T-helper 17 cell (primary cell): Measurements from ENCODE around the gene VIPAS39. TPM values are rescaled to one million over a fixed set of nuclear protein-coding genes. Genes with fewer than 3 reads are reported as not detected.
"Not testable (repeated sequence)": the region's sequence is repeated elsewhere in the genome, so short reads cannot be mapped to it uniquely, and the experiment has no call there.

Experiments
- ATAC-seq: fragments of 150-1000 bp; cut with Tn5 transposase; 2 replicates; pipeline ENCODE4 v1.10.0; 2021; ENCODE audit warnings: mild to moderate bottlenecking, moderate library complexity
- DNase-seq, 3 donors: peaks; one replicate each; pipeline versions ENCODE4 v3.0.0 to v3.0.0-alpha.2; 2020 to 2021
- H3K9me3 ChIP-seq: one replicate; pipeline ENCODE4 v1.7.0; 2013; ENCODE audit warnings: low read length, mild to moderate bottlenecking; ENCODE audit not compliant: control insufficient read depth, poor library complexity, severe bottlenecking
- H3K27ac Mint-ChIP-seq: one replicate; pipeline ENCODE4 v1.8.0; 2022; ENCODE audit warnings: mild to moderate bottlenecking, moderate library complexity, mixed read lengths
- H3K27me3 Mint-ChIP-seq: one replicate; pipeline ENCODE4 v1.8.0; 2022; ENCODE audit warnings: mixed read lengths
- H3K36me3 Mint-ChIP-seq: one replicate; pipeline ENCODE4 v1.8.0; 2022; ENCODE audit warnings: low read depth, mixed read lengths
- H3K4me1 Mint-ChIP-seq: one replicate; pipeline ENCODE4 v1.8.0; 2022; ENCODE audit warnings: mild to moderate bottlenecking, mixed read lengths
- H3K4me3 Mint-ChIP-seq: one replicate; pipeline ENCODE4 v1.8.0; 2022; ENCODE audit warnings: mild to moderate bottlenecking, moderate library complexity, mixed read lengths
- total RNA-seq, 4 donors: library from RNA in 2 of 4; stranded (reverse) in 2 of 4; gene quantifications; one replicate each; pipeline ENCODE4 v1.2.3 and lab custom pipeline; 2022 to 2026

Gene VIPAS39
- total RNA-seq, 2 donors from 2014 or later: 13.8 to 15.0 TPM

DNA sequence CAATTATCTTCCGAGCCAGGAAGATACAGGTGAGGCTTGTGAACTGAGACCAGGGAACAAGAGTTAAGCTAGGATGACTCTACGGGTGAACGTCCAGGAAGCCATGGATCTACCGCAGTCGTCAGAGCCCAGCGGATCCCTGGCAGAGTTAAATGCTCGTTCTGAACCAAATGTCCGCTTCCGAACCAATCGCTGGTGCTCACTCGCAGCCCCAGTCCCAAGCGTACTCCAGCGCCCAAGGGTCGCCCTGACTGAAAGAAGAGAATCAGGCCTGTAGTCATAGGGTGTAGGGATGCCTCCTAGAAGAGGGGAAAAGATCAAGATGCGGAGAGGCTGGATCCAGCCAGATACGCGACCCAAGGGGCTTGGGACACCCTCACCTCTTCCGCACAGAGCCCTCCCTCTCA, 283 bp downstream of the VIPAS39 start:
- H3K4me3 Mint-ChIP-seq: peak overlapping the region; percentile 100
- H3K27ac Mint-ChIP-seq: peak overlapping the region; percentile 97
- DNase-seq: no peak
- H3K4me1 Mint-ChIP-seq: peaks cover 32% of the 10 kb centered on the region
- peaks cover 9% of the 10 kb centered on the region for H3K36me3 Mint-ChIP-seq
- H3K9me3 ChIP-seq: no peaks in the 10 kb centered on the region
- no peaks in the 10 kb centered on the region for H3K27me3 Mint-ChIP-seq
- peak; percentile 12 for ATAC-seq

DNA sequence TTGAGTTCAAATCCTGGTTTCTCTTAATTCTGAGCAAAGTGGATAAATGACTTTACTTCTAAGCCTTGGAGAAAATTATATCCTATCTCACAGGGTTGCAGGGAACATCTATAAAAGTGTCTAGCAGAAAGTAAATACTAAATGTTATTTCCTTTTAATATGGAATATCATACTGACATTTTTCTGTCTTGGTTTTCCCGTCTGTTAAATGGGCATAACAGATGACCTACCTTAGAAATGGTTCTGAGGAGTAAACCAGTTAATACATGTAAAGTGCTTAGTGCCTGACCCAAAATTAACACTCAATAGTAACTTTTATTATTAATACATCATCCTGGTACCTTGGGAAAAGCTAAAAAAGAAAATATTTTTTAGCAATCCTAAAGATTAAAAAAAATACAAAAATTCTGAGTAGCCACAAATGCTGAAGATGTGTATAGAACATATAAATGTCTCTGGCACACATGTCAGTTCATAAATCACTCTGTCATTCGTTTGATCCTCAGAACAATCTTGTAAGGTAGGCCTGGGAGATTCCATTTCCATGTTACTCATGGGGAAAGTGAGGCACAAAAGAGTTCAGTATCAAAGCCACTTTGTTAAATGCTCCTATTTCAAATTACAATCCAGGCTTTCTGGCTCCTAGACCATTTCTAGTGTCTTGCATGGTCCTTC, 1.3 kb downstream of the VIPAS39 start:
- Mint-ChIP-seq H3K4me1 (peaks cover 32% of the 10 kb centered on the region), H3K27me3 (no peaks in the 10 kb centered on the region), H3K4me3 (peak overlapping the region; percentile 100), H3K36me3 (peaks cover 9% of the 10 kb centered on the region), H3K27ac (peak overlapping the region; percentile 97)
- ATAC-seq (no peak), DNase-seq (no peak)
- H3K9me3 ChIP-seq: no peaks in the 10 kb centered on the region

- Mint-ChIP-seq H3K36me3 (peaks cover 8% of the 10 kb centered on the region), H3K4me3 (no peak overlapping the region), H3K4me1 (peaks cover under 1% of the 10 kb centered on the region), H3K27me3 (no peaks in the 10 kb centered on the region), H3K27ac (no peak overlapping the region)
- no peak for ATAC-seq
- H3K9me3 ChIP-seq: no peaks in the 10 kb centered on the region
- DNase-seq: no peak
Measured at GRCh38 chr14:77442196-77442595, 15.2 kb downstream of the VIPAS39 start.

DNA sequence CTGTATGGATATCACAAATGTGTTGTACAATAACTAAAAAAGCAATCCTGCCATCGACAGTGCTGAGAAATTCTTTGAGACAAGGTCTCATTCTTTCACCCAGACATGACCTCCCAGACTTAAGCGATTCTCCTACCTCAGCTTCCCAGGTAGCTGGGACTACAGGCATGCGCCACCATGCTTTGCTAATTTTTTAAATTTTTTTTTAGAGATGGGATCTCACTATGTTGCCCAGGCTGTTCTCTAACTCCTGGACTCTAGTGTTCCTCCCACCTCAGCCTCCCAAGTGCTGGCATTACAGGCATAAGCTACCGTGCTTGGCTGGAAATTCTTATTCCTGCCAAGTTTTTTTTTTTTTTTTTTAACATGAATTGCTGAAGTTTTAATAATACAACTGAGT, 17.5 kb downstream of the VIPAS39 start:
- Mint-ChIP-seq H3K27me3 (no peaks in the 10 kb centered on the region), H3K4me1 (no peaks in the 10 kb centered on the region), H3K36me3 (peaks cover 16% of the 10 kb centered on the region), H3K4me3 (no peak overlapping the region), H3K27ac (no peak overlapping the region)
- no peaks in the 10 kb centered on the region for H3K9me3 ChIP-seq
- ATAC-seq (no peak), DNase-seq (no peak)

GRCh38 chr14:77438596-77438995, 18.8 kb downstream of the VIPAS39 start:
- Mint-ChIP-seq H3K4me3 (no peak overlapping the region), H3K27me3 (no peaks in the 10 kb centered on the region), H3K27ac (no peak overlapping the region), H3K36me3 (peaks cover 21% of the 10 kb centered on the region), H3K4me1 (no peaks in the 10 kb centered on the region)
- ATAC-seq (no peak), DNase-seq (no peak)
- H3K9me3 ChIP-seq: no peaks in the 10 kb centered on the region

DNA sequence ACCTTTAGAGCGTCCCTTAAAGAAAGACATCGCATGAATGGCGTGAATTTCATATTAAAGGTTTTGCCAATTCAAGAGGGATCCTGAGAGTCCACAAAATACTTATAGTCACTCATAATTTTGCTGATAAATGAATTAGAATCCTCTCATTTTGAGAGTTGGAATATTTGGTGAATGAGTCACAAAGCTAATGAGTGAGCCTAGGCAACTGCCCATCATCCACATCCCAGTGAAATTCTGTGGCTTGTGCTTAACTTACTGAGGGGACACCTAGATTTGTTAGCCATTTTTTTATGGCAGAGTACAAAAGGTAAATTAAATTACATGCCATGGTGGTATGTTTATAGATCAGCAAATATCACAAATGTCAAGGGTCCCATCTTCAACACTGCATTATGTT, 21.4 kb downstream of the VIPAS39 start:
- Mint-ChIP-seq H3K36me3 (peaks cover 16% of the 10 kb centered on the region), H3K27me3 (no peaks in the 10 kb centered on the region)

GRCh38 chr14:77426396-77426795, 31.0 kb downstream of the VIPAS39 start:
- no peak for ATAC-seq
- no peak overlapping the region for H3K4me3 Mint-ChIP-seq
- H3K9me3 ChIP-seq: no peaks in the 10 kb centered on the region
- DNase-seq: no peak
- peaks cover 37% of the 10 kb centered on the region for H3K36me3 Mint-ChIP-seq
- H3K27ac Mint-ChIP-seq: peak overlapping the region; percentile 29
- H3K27me3 Mint-ChIP-seq: no peaks in the 10 kb centered on the region
- no peaks in the 10 kb centered on the region for H3K4me1 Mint-ChIP-seq

More for the DNA sequence above, 21.4 kb downstream of the VIPAS39 start:
- H3K4me3 Mint-ChIP-seq: no peak overlapping the region
- DNase-seq: no peak
- no peak overlapping the region for H3K27ac Mint-ChIP-seq
- no peaks in the 10 kb centered on the region for H3K4me1 Mint-ChIP-seq
- H3K9me3 ChIP-seq: no peaks in the 10 kb centered on the region
- ATAC-seq: no peak

DNA sequence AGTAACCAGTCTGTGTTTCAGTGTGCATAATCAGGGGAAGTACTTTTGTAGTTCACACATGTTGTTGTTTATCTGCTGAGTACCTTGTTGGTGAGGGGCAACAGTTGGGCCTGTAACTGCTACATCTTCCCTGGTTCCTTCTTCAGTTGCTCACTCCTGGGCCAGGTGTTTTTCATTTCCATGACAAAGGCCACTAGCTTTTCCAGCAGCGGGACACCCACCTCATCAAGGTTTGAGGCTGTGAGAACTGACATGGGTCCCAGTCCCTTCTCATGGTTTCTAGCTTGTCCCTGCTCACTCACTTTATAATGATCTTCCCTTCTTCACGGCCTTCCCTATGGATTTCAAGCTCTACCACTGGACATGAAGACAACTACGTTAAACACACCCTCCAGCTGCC, 32.5 kb downstream of the VIPAS39 start:
- no peaks in the 10 kb centered on the region for H3K9me3 ChIP-seq
- ATAC-seq (no peak), DNase-seq (no peak)
- Mint-ChIP-seq H3K36me3 (peaks cover 37% of the 10 kb centered on the region), H3K4me1 (no peaks in the 10 kb centered on the region), H3K27ac (no peak overlapping the region), H3K27me3 (no peaks in the 10 kb centered on the region), H3K4me3 (no peak overlapping the region)

GRCh38 chr14:77423423-77423822, 34.0 kb downstream of the VIPAS39 start, which contains the start of gene NOXRED1:
Gene NOXRED1 (minus strand): TSS chr14:77423523. CDS start chr14:77422889, 634 bp downstream.
- DNase-seq: no peak
- no peak for ATAC-seq
- no peak within 1 kb of the TSS for H3K27ac Mint-ChIP-seq
- H3K36me3 Mint-ChIP-seq: peaks cover 25% of the 10 kb centered on the region
- no peaks in the 10 kb centered on the region for H3K9me3 ChIP-seq
- no peak within 1 kb of the TSS for H3K4me3 Mint-ChIP-seq
- H3K4me1 Mint-ChIP-seq: no peaks in the 10 kb centered on the region
- H3K27me3 Mint-ChIP-seq: no peaks in the 10 kb centered on the region

- Mint-ChIP-seq H3K27me3 (no peaks in the 10 kb centered on the region), H3K4me1 (no peaks in the 10 kb centered on the region), H3K27ac (no peak overlapping the region), H3K4me3 (no peak overlapping the region), H3K36me3 (peaks cover 11% of the 10 kb centered on the region)
- no peak for DNase-seq
- no peak for ATAC-seq
- no peaks in the 10 kb centered on the region for H3K9me3 ChIP-seq
Measured at GRCh38 chr14:77421201-77421600, 36.2 kb downstream of the VIPAS39 start.

DNA sequence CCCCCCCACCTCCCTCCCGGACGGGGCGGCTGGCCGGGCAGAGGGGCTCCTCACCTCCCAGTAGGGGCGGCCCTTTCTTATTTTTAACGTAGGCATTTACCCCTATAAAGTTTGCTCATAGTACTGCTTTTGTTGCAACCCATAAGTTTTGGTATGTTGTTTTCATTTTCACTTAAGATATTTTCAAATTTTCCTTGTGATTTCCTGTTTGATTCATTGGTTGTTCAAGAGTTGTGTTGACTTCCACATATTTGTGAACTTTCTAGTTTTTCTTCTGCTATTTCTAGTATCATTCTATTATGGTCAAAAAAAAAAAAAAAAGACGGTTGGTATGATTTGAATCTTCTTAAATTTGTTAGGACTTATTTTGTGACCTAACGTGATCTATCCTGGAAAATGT, 40.6 kb downstream of the VIPAS39 start:
- ATAC-seq: no peak
- peaks cover 2% of the 10 kb centered on the region for H3K36me3 Mint-ChIP-seq

GRCh38 chr14:77416098-77416497, 41.3 kb downstream of the VIPAS39 start:
- H3K27ac Mint-ChIP-seq, H3K9me3 ChIP-seq, H3K36me3 Mint-ChIP-seq, H3K27me3 Mint-ChIP-seq, H3K4me1 Mint-ChIP-seq, DNase-seq, H3K4me3 Mint-ChIP-seq, ATAC-seq: not testable (repeated sequence)

More for the DNA sequence above, 40.6 kb downstream of the VIPAS39 start:
- no peaks in the 10 kb centered on the region for H3K27me3 Mint-ChIP-seq
- no peak overlapping the region for H3K4me3 Mint-ChIP-seq
- no peaks in the 10 kb centered on the region for H3K4me1 Mint-ChIP-seq
- no peaks in the 10 kb centered on the region for H3K9me3 ChIP-seq
- no peak overlapping the region for H3K27ac Mint-ChIP-seq
- no peak for DNase-seq

DNA sequence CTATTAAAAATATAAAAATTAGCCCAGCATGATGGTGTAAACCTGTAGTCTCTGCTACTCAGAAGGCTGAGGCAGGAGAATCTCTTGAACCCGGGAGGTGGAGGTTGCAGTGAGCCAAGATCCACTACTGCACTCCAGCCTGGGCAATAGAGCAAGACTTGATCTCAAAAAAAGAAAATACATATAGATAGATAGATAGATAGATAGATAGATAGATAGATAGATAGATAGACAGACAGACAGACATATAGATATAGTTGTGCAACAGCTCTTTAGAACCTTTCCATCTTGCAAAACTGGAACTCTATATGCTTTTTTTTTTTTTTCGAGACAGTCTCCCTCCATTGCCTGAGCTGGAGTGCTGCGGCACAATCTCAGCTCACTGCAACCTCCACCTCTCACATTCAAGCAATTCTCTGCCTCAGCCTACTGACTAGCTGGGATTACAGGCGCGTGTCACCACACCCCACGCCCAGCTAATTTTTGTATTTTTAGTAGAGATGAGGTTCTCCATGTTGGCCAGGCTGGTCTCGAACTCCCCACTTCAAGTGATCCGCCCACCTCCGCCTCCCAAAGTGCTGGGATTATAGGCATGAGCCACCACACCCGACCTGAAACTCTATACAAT, 41.9 kb downstream of the VIPAS39 start:
- not testable (repeated sequence) for H3K27ac Mint-ChIP-seq, H3K4me1 Mint-ChIP-seq, H3K9me3 ChIP-seq, H3K27me3 Mint-ChIP-seq, DNase-seq, H3K36me3 Mint-ChIP-seq, H3K4me3 Mint-ChIP-seq, ATAC-seq

DNA sequence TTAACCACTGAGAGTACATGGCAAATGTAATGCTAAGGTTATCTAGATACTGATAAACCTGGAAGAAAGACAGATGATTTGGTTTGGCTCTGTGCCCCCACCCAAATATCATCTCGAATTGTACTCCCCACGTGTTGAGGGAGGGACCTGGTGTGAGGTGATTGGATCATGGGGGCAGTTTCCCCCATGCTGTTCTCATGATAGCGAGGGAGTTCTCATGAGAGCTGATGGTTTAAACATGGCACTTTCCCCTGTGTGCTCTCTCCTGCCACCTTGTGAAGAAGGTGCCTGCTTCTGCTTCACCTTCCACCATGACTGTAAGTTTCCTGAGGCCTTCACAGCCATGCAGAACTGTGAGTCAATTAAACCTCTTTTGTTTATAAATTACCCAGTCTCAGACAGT, 48.3 kb downstream of the VIPAS39 start:
- DNase-seq (no peak), ATAC-seq (no peak)
- H3K4me3 Mint-ChIP-seq: no peak overlapping the region
- no peak overlapping the region for H3K27ac Mint-ChIP-seq
- H3K9me3 ChIP-seq: no peaks in the 10 kb centered on the region
- no peaks in the 10 kb centered on the region for H3K27me3 Mint-ChIP-seq
- peaks cover 3% of the 10 kb centered on the region for H3K36me3 Mint-ChIP-seq
- peaks cover 13% of the 10 kb centered on the region for H3K4me1 Mint-ChIP-seq
